AG08395 (cell line): Measurements from ENCODE around the gene MRPS21.

Experiments
- DNase-seq: peaks from one replicate; pipeline ENCODE4 v3.0.0; 2012; ENCODE audit warnings: mixed read lengths, low spot score

MRPS21 gene

GRCh38 chr1:150293433-150294253, at the start of gene MRPS21:
TSS of gene MRPS21 (plus strand) at chr1:150293861. CDS start at chr1:150294367, 506 bp downstream.
- peak; percentile 91 for DNase-seq

- DNase-seq: no peak
These were observed 43.7 kb upstream of the MRPS21 start for GRCh38 chr1:150249936-150250335.

- DNase-seq: no peak
These were observed 37.5 kb upstream of the MRPS21 start for GRCh38 chr1:150256198-150256553.

GRCh38 chr1:150256554-150257341, 36.9 kb upstream of the MRPS21 start:
- DNase-seq: peak; percentile 36

GRCh38 chr1:150257624-150258585, 35.8 kb upstream of the MRPS21 start, which contains the start of gene CA14:
TSS of gene CA14 (plus strand) at chr1:150257774. CDS start at chr1:150258129, 355 bp downstream.
- no peak for DNase-seq

GRCh38 chr1:150259217-150259616, 34.4 kb upstream of the MRPS21 start:
- no peak for DNase-seq

GRCh38 chr1:150259758-150260669, 33.6 kb upstream of the MRPS21 start:
- no peak for DNase-seq

GRCh38 chr1:150261367-150261766, 32.3 kb upstream of the MRPS21 start:
- DNase-seq: no peak

- DNase-seq: no peak
These were observed 31.0 kb upstream of the MRPS21 start for GRCh38 chr1:150262388-150263320.

GRCh38 chr1:150263549-150263948, 30.1 kb upstream of the MRPS21 start:
- DNase-seq: no peak

- DNase-seq: peak; percentile 21
These were observed 25.8 kb upstream of the MRPS21 start for GRCh38 chr1:150267896-150268295.

GRCh38 chr1:150268340-150268704, 25.3 kb upstream of the MRPS21 start:
- DNase-seq: peak; percentile 30

- peak; percentile 98 for DNase-seq
These were observed 24.8 kb upstream of the MRPS21 start, which contains the start of gene APH1A for GRCh38 chr1:150268705-150269403. TSS of gene APH1A (minus strand) at chr1:150269016. CDS start at chr1:150268810, 206 bp downstream.

GRCh38 chr1:150269451-150269850, 24.2 kb upstream of the MRPS21 start:
- no peak for DNase-seq

- no peak for DNase-seq
These were observed 22.2 kb upstream of the MRPS21 start for GRCh38 chr1:150271291-150271959.

- DNase-seq: no peak
These were observed 20.4 kb upstream of the MRPS21 start for GRCh38 chr1:150273311-150273710.

GRCh38 chr1:150280138-150280707, 13.4 kb upstream of the MRPS21 start:
- DNase-seq: no peak

- DNase-seq: peak; percentile 57
These were observed 12.4 kb upstream of the MRPS21 start for GRCh38 chr1:150281221-150281757.
